A673 (cell line): ENCODE data around the gene NHSL1.

Experiments used
- CTCF ChIP-seq: fragments of 300-800, 200-600 bp; sonication (generic); conservative IDR thresholded peaks from 2 replicates; pipeline ENCODE4 v1.5.1; 2017; ENCODE audit warnings: low read depth, mild to moderate bottlenecking, antibody characterized with exemption, low read length, moderate library complexity, mixed read lengths
- EZH2 ChIP-seq: fragments of 200-600 bp; sonication (generic); IDR thresholded peaks from 2 replicates; pipeline ENCODE4 v1.6.1; 2017; ENCODE audit warnings: borderline replicate concordance, low read depth, mild to moderate bottlenecking, mixed read lengths, antibody characterized with exemption, low read length; ENCODE audit not compliant: poor library complexity, severe bottlenecking

GRCh38 chr6:138545621-138545980 lies 46.3 kb upstream of the NHSL1 start:
- TF ChIP-seq CTCF = no peak
- TF ChIP-seq EZH2 = no peak
